Uterus (tissue), 2 donors: Measurements from ENCODE around the gene FAM240B.

Experiments used
- CTCF ChIP-seq, 4 experiments: fragments of 200-600 bp in 2 of 4; fragments of 450-650 bp in 2 of 4; sonication (generic) in 2 of 4; IDR thresholded peaks; one replicate each; pipeline ENCODE4 v1.5.1; 2016 to 2019; ENCODE audit warnings: antibody characterized with exemption in 4 of 4, mild to moderate bottlenecking in 2 of 4, moderate library complexity in 1 of 4
- POLR2A ChIP-seq, 2 donors: fragments of 450-650 bp; IDR thresholded peaks; one replicate each; pipeline ENCODE4 v1.6.1; 2016; ENCODE audit warnings: antibody characterized with exemption in 2 of 2, mild to moderate bottlenecking in 1 of 2, moderate library complexity in 1 of 2

GRCh38 chr9:38706493-38706892, 13.4 kb downstream of the FAM240B start:
- TF ChIP-seq CTCF (IDR thresholded peaks at IDR 0.05): no peak
- no peak for TF ChIP-seq POLR2A (IDR thresholded peaks at IDR 0.05)
